ENCODE measurements around the gene SARS1. TPM values are rescaled to one million over a fixed set of nuclear protein-coding genes. Genes with fewer than 3 reads are reported as not detected.

Gene SARS1
- total and polyA plus RNA-seq, 2 experiments from 2014 or later, result 158 to 180 TPM

- Histone ChIP-seq H3K4me3 (no peak overlapping the region), H3K36me3 (replicated peaks; ENCODE audit: insufficient read depth, low read depth) (no peaks in the 10 kb centered on the region), H3K27me3 (no peaks in the 10 kb centered on the region), H3K9me3 (ENCODE audit: low read depth) (no peaks in the 10 kb centered on the region), H4K20me1 (ENCODE audit: insufficient read depth, poor library complexity, severe bottlenecking) (no peaks in the 10 kb centered on the region), H3K4me2 (no peak overlapping the region), H2AFZ (no peak overlapping the region), H3K79me2 (no peaks in the 10 kb centered on the region), H3K27ac (no peak overlapping the region), H3K4me1 (ENCODE audit: insufficient read depth) (no peaks in the 10 kb centered on the region), H3K9me2 (replicated peaks; ENCODE audit: insufficient read depth) (no peaks in the 10 kb centered on the region)
- TF ChIP-seq, protein P1, sequence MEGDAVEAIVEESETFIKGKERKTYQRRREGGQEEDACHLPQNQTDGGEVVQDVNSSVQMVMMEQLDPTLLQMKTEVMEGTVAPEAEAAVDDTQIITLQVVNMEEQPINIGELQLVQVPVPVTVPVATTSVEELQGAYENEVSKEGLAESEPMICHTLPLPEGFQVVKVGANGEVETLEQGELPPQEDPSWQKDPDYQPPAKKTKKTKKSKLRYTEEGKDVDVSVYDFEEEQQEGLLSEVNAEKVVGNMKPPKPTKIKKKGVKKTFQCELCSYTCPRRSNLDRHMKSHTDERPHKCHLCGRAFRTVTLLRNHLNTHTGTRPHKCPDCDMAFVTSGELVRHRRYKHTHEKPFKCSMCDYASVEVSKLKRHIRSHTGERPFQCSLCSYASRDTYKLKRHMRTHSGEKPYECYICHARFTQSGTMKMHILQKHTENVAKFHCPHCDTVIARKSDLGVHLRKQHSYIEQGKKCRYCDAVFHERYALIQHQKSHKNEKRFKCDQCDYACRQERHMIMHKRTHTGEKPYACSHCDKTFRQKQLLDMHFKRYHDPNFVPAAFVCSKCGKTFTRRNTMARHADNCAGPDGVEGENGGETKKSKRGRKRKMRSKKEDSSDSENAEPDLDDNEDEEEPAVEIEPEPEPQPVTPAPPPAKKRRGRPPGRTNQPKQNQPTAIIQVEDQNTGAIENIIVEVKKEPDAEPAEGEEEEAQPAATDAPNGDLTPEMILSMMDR (IDR thresholded peaks at IDR 0.05; ENCODE audit: poor library complexity), result no peak
- TF ChIP-seq EZH2phosphoT487 (IDR thresholded peaks at IDR 0.05; ENCODE audit: low read depth, severe bottlenecking, unreplicated experiment) (no peak), EZH2 (IDR thresholded peaks at IDR 0.05; ENCODE audit: borderline replicate concordance) (no peak)
- DNase-seq (ENCODE audit: low spot score), result no peak
- over 99% methylated on average over 7 of the region's 7 CpGs for WGBS (ENCODE audit: low lambda C conversion rate, missing lambda C conversion rate)
These were observed 21.4 kb downstream of the SARS1 start for GRCh38 chr1:109235137-109235536.

DNA sequence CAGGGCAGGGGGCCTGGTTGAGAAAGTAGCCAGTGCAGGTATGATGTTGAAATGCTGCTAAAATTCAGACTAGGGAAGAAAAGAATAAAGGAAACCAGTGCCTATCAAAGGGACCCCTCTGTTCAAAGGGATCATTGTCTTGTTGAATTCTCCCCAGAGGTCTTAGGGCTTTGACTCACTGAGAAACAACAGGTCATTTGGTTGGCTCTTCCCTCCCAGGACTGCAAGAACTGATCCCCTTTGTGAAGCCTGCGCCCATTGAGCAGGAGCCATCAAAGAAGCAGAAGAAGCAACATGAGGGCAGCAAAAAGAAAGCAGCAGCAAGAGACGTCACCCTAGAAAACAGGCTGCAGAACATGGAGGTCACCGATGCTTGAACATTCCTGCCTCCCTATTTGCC lies 23.8 kb downstream of the SARS1 start:
- no peak overlapping the region for H2AFZ ChIP-seq
- peaks cover 12% of the 10 kb centered on the region for H3K4me1 ChIP-seq (ENCODE audit: insufficient read depth)
- H3K9me3 ChIP-seq (ENCODE audit: low read depth), result no peaks in the 10 kb centered on the region
- H4K20me1 ChIP-seq (ENCODE audit: insufficient read depth, poor library complexity, severe bottlenecking), result no peaks in the 10 kb centered on the region
- TF ChIP-seq EZH2 (IDR thresholded peaks at IDR 0.05; ENCODE audit: borderline replicate concordance), result no peak
- no peak for TF ChIP-seq EZH2phosphoT487 (IDR thresholded peaks at IDR 0.05; ENCODE audit: low read depth, severe bottlenecking, unreplicated experiment)
- TF ChIP-seq, protein P1 (IDR thresholded peaks at IDR 0.05; ENCODE audit: poor library complexity), result no peak
- no peak for DNase-seq (ENCODE audit: low spot score)
- no peak overlapping the region for H3K4me3 ChIP-seq
- no peak overlapping the region for H3K27ac ChIP-seq
- 95% methylated on average over 3 of the region's 3 CpGs for WGBS (ENCODE audit: low lambda C conversion rate, missing lambda C conversion rate)
- H3K27me3 ChIP-seq, result no peaks in the 10 kb centered on the region
- no peaks in the 10 kb centered on the region for H3K79me2 ChIP-seq
- no peaks in the 10 kb centered on the region for H3K36me3 ChIP-seq (replicated peaks; ENCODE audit: insufficient read depth, low read depth)
- no peaks in the 10 kb centered on the region for H3K9me2 ChIP-seq (replicated peaks; ENCODE audit: insufficient read depth)
- no peak overlapping the region for H3K4me2 ChIP-seq

- no peaks in the 10 kb centered on the region for H3K36me3 ChIP-seq (replicated peaks; ENCODE audit: insufficient read depth, low read depth)
- 92% methylated on average over 2 of the region's 2 CpGs for WGBS (ENCODE audit: low lambda C conversion rate, missing lambda C conversion rate)
These were observed 24.7 kb downstream of the SARS1 start for GRCh38 chr1:109238382-109238781.

More at GRCh38 chr1:109238382-109238781, 24.7 kb downstream of the SARS1 start:
- no peak for DNase-seq (ENCODE audit: low spot score)
- no peaks in the 10 kb centered on the region for H3K9me2 ChIP-seq (replicated peaks; ENCODE audit: insufficient read depth)
- H3K4me2 ChIP-seq, result no peak overlapping the region
- H3K9me3 ChIP-seq (ENCODE audit: low read depth), result no peaks in the 10 kb centered on the region
- H3K27me3 ChIP-seq, result no peaks in the 10 kb centered on the region
- TF ChIP-seq EZH2 (IDR thresholded peaks at IDR 0.05; ENCODE audit: borderline replicate concordance), result no peak
- TF ChIP-seq, protein P1 (IDR thresholded peaks at IDR 0.05; ENCODE audit: poor library complexity), result no peak
- peaks cover 12% of the 10 kb centered on the region for H3K4me1 ChIP-seq (ENCODE audit: insufficient read depth)
- H4K20me1 ChIP-seq (ENCODE audit: insufficient read depth, poor library complexity, severe bottlenecking), result no peaks in the 10 kb centered on the region
- H3K79me2 ChIP-seq, result no peaks in the 10 kb centered on the region
- H2AFZ ChIP-seq, result no peak overlapping the region
- no peak overlapping the region for H3K27ac ChIP-seq
- no peak overlapping the region for H3K4me3 ChIP-seq

All from hepatocyte (in vitro differentiated cells).